ENCODE results near the gene RSPH6A. TPM values are rescaled to one million over a fixed set of nuclear protein-coding genes. Genes with fewer than 3 reads are reported as not detected.
A peak's percentile ranks its signal among the peaks of the same experiment; 100 is the strongest.

The RSPH6A gene
- polyA plus RNA-seq, 6 donors from 2014 or later = not detected

DNA sequence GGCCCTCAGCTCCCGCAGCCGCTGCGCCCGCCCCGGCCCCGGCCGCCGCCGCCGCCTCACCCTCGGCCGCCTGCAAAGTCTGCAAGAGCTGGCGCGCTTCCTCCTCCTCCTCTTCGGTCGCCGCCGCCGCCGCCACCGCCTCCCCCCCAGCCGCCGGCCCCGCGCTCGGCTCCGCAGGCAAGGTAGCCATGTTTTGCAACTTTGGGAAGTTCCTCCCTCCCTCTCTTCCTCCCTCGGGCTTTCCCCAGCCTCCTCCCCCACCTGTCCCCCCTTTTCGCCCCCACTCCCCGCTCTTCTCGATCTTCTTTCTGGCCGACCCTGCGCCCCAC is 46.5 kb downstream of the RSPH6A start:
- DNase-seq = peak; percentile 33
- Mint-ChIP-seq H3K4me1 (peaks cover 17 to 29% (median 28%) of the 10 kb centered on the region in 3 donors), H3K27ac (peak overlapping the region in 3 of 6 donors; percentile 62 to 83 (median 70)), H3K27me3 (peaks cover 0 to 28% (median 20%) of the 10 kb centered on the region in 3 donors), H3K36me3 (no peaks in the 10 kb centered on the region), H3K4me3 (peak overlapping the region; percentile 82 to 95 (median 92)), H3K9me3 (no peaks in the 10 kb centered on the region)
- ATAC-seq (ENCODE audit: low read depth in 2 of 2) = no peak

DNA sequence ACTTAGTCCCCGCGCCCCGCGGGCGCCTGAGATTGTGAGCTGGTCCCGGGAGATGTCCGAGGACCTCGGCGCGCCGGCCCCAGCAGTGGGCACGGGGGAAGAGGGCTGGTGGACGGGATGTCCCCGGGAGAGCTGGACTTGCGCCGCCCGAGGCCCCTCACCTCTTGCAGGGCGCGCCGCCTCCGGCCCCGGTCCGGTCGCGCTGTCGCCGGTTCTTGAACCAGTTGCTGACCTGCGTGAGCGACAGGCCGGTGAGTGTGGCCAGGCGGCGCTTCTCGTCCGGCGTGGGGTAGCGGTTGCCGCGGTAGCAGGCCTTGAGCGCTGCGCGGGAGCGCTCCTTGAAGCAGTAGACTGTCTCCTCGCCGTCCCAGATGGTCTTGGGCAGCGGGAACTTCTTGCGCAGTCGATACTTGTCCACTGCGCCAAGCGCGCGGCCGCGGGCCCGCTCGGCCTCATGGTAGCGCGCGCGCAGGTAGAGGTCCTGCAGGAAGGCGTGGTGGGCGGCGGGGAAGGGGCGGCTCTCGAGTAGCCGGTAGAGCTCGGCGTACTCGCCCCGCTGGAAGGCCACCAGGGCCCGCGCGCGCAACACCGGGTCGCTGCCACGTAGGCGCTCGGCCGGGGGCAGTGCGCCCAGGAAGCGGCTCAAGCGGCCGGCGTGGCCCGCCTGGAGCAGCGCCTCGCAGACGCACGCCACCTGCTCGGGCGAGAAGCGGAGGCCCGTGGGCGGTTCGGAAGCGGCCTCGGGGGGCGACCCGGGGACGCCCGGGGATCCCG is 47.0 kb downstream of the RSPH6A start:
- H3K4me3 Mint-ChIP-seq = peak overlapping the region; percentile 75 to 92 (median 79)
- peaks cover 13 to 29% (median 28%) of the 10 kb centered on the region in 3 donors for H3K4me1 Mint-ChIP-seq
- DNase-seq (no peak), ATAC-seq (ENCODE audit: low read depth in 2 of 2) (no peak)
- H3K36me3 Mint-ChIP-seq = no peaks in the 10 kb centered on the region
- H3K27me3 Mint-ChIP-seq = peaks cover 0 to 28% (median 20%) of the 10 kb centered on the region in 3 donors
- no peaks in the 10 kb centered on the region for H3K9me3 Mint-ChIP-seq
- no peak overlapping the region for H3K27ac Mint-ChIP-seq

DNA sequence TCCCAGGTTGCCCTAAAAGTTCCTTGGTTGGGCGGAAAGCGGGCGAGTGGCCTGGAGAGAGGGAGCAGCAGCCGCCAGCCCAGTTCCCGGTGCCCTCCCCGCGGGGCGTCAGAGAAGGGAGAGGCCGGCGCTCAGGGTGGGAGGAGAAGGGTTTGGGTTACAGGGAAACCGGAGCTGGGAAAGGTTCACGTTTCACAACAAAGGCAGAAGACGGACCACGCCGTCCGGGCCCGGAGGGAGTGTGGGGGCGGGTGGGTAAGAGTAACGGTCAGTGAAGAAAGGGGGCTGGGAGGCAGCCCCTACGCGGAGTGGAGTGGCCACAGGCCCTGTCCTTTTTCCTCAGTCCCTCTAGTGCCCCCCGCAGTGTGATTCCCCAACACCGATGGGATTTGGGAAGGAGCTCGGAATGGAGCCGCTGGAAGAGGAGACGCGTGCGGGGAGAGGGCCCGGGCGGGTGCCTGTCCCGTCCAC is 47.7 kb downstream of the RSPH6A start:
- no peak for ATAC-seq (ENCODE audit: low read depth in 2 of 2)
- peak overlapping the region in 7 of 8 donors; percentile 15 to 82 (median 67) for H3K4me3 Mint-ChIP-seq
- peaks cover 0 to 34% (median 20%) of the 10 kb centered on the region in 3 donors for H3K27me3 Mint-ChIP-seq
- no peak overlapping the region for H3K27ac Mint-ChIP-seq
- H3K4me1 Mint-ChIP-seq = peaks cover 13 to 29% (median 27%) of the 10 kb centered on the region in 3 donors
- DNase-seq = no peak
- H3K36me3 Mint-ChIP-seq = no peaks in the 10 kb centered on the region
- no peaks in the 10 kb centered on the region for H3K9me3 Mint-ChIP-seq

DNA sequence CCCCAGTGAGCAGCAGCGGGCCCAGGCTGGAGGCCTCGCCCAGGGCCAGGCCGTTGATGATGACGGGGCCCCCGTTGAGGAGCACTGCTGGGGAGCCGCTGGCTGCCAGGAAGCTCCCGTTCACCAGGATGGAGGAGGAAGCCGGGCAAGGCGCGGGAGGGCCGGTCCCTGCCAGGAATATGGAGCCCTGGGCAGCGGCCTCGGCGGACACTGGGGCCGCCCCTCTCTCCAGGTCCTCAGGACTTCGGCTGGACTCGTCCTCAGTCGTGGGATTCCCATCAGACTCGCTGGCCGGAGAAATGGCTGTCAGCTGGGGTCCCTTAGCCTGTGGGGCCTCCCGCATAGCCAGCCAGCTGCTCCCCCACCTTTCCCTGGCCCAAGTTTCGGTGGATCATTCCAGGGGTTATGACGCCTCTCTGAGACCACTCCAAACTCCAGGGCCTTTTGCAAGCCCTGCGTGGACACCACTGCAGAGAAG is 48.2 kb downstream of the RSPH6A start:
- DNase-seq (no peak), ATAC-seq (ENCODE audit: low read depth in 2 of 2) (no peak)
- Mint-ChIP-seq H3K4me1 (peaks cover 11 to 29% (median 23%) of the 10 kb centered on the region in 3 donors), H3K9me3 (no peaks in the 10 kb centered on the region), H3K27me3 (peaks cover 0 to 40% (median 20%) of the 10 kb centered on the region in 3 donors), H3K4me3 (peak overlapping the region in 7 of 8 donors; percentile 15 to 82 (median 59)), H3K27ac (no peak overlapping the region), H3K36me3 (no peaks in the 10 kb centered on the region)

GRCh38 chr19:45766296-45766868 is 48.7 kb downstream of the RSPH6A start:
- no peak for DNase-seq
- H3K27ac Mint-ChIP-seq = no peak overlapping the region
- no peak overlapping the region for H3K4me3 Mint-ChIP-seq
- no peaks in the 10 kb centered on the region for H3K36me3 Mint-ChIP-seq
- peaks cover 10 to 29% (median 23%) of the 10 kb centered on the region in 3 donors for H3K4me1 Mint-ChIP-seq
- peaks cover 0 to 44% (median 20%) of the 10 kb centered on the region in 3 donors for H3K27me3 Mint-ChIP-seq
- H3K9me3 Mint-ChIP-seq = no peaks in the 10 kb centered on the region
- no peak for ATAC-seq (ENCODE audit: low read depth in 2 of 2)

GRCh38 chr19:45765702-45766295 is 49.3 kb downstream of the RSPH6A start:
- DNase-seq = no peak
- peak overlapping the region in 1 of 8 donors; percentile 30 for H3K4me3 Mint-ChIP-seq
- no peak for ATAC-seq (ENCODE audit: low read depth in 2 of 2)
- H3K27ac Mint-ChIP-seq = no peak overlapping the region
- H3K27me3 Mint-ChIP-seq = peaks cover 0 to 44% (median 20%) of the 10 kb centered on the region in 3 donors
- H3K36me3 Mint-ChIP-seq = no peaks in the 10 kb centered on the region
- H3K4me1 Mint-ChIP-seq = peaks cover 6 to 27% (median 18%) of the 10 kb centered on the region in 3 donors
- H3K9me3 Mint-ChIP-seq = no peaks in the 10 kb centered on the region

- Mint-ChIP-seq H3K4me1 (peaks cover 6 to 21% (median 11%) of the 10 kb centered on the region in 3 donors), H3K9me3 (no peaks in the 10 kb centered on the region), H3K27ac (no peak overlapping the region), H3K4me3 (peak overlapping the region in 2 of 8 donors; percentile 27 to 63), H3K27me3 (peaks cover 0 to 44% (median 20%) of the 10 kb centered on the region in 3 donors), H3K36me3 (no peaks in the 10 kb centered on the region)
- no peak for DNase-seq
- no peak for ATAC-seq (ENCODE audit: low read depth in 2 of 2)
These were observed 50.0 kb downstream of the RSPH6A start for GRCh38 chr19:45764945-45765701.

- Mint-ChIP-seq H3K4me3 (peak overlapping the region in 1 of 8 donors; percentile 27), H3K9me3 (no peaks in the 10 kb centered on the region), H3K36me3 (no peaks in the 10 kb centered on the region), H3K4me1 (peaks cover under 1 to 14% (median 11%) of the 10 kb centered on the region in 3 donors), H3K27me3 (peaks cover 0 to 48% (median 24%) of the 10 kb centered on the region in 3 donors), H3K27ac (no peak overlapping the region)
- DNase-seq (no peak), ATAC-seq (ENCODE audit: low read depth in 2 of 2) (no peak)
These were observed 50.6 kb downstream of the RSPH6A start for GRCh38 chr19:45764475-45764874.

GRCh38 chr19:45763691-45764294 is 51.3 kb downstream of the RSPH6A start:
- ATAC-seq (ENCODE audit: low read depth in 2 of 2) (no peak), DNase-seq (no peak)
- no peak overlapping the region for H3K4me3 Mint-ChIP-seq
- no peaks in the 10 kb centered on the region for H3K9me3 Mint-ChIP-seq
- H3K27ac Mint-ChIP-seq = no peak overlapping the region
- H3K36me3 Mint-ChIP-seq = no peaks in the 10 kb centered on the region
- H3K27me3 Mint-ChIP-seq = peaks cover 0 to 54% (median 29%) of the 10 kb centered on the region in 3 donors
- H3K4me1 Mint-ChIP-seq = peaks cover 0 to 7% (median 4%) of the 10 kb centered on the region in 3 donors

- Mint-ChIP-seq H3K9me3 (no peaks in the 10 kb centered on the region), H3K4me3 (no peak overlapping the region), H3K27ac (no peak overlapping the region), H3K4me1 (peaks cover 0 to 6% (median 3%) of the 10 kb centered on the region in 3 donors), H3K36me3 (no peaks in the 10 kb centered on the region), H3K27me3 (peaks cover 0 to 59% (median 29%) of the 10 kb centered on the region in 3 donors)
- ATAC-seq (ENCODE audit: low read depth in 2 of 2) = no peak
- no peak for DNase-seq
These were observed 52.1 kb downstream of the RSPH6A start for GRCh38 chr19:45762870-45763631.

GRCh38 chr19:45761714-45762113 is 53.4 kb downstream of the RSPH6A start:
- no peak overlapping the region for H3K27ac Mint-ChIP-seq
- no peaks in the 10 kb centered on the region for H3K36me3 Mint-ChIP-seq
- DNase-seq (no peak), ATAC-seq (ENCODE audit: low read depth in 2 of 2) (no peak)
- H3K4me1 Mint-ChIP-seq = no peaks in the 10 kb centered on the region
- peaks cover 0 to 56% (median 34%) of the 10 kb centered on the region in 3 donors for H3K27me3 Mint-ChIP-seq
- H3K9me3 Mint-ChIP-seq = no peaks in the 10 kb centered on the region
- no peak overlapping the region for H3K4me3 Mint-ChIP-seq

DNA sequence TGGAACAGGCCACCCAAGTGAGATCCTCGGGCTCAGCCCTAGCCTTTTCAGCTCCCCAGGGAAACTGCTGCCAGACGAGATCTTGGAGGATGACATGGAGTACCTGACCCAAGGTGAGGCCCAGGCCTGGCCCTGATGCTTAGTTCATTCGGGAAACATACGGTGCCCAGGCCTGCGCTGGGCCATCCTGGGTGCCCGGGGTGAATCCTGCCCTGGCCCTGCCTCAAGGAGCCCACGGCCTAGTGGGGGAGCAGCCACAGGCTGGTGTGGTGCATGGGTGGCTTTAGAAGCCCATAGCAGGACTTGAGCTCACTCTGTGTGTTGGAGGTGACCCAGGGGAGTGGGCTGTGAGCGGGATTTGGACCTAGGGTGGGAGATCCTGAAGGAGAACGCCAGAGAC is 56.2 kb downstream of the RSPH6A start:
- peaks cover 0 to 42% (median 14%) of the 10 kb centered on the region in 3 donors for H3K27me3 Mint-ChIP-seq
- no peak for DNase-seq
- H3K36me3 Mint-ChIP-seq = no peaks in the 10 kb centered on the region
- H3K4me3 Mint-ChIP-seq = no peak overlapping the region
- H3K27ac Mint-ChIP-seq = no peak overlapping the region
- no peaks in the 10 kb centered on the region for H3K9me3 Mint-ChIP-seq
- ATAC-seq (ENCODE audit: low read depth in 2 of 2) = no peak
- H3K4me1 Mint-ChIP-seq = no peaks in the 10 kb centered on the region

Measured in naive B cell (primary cell).